Measurements from ENCODE around the gene PRKAA1.

DNA sequence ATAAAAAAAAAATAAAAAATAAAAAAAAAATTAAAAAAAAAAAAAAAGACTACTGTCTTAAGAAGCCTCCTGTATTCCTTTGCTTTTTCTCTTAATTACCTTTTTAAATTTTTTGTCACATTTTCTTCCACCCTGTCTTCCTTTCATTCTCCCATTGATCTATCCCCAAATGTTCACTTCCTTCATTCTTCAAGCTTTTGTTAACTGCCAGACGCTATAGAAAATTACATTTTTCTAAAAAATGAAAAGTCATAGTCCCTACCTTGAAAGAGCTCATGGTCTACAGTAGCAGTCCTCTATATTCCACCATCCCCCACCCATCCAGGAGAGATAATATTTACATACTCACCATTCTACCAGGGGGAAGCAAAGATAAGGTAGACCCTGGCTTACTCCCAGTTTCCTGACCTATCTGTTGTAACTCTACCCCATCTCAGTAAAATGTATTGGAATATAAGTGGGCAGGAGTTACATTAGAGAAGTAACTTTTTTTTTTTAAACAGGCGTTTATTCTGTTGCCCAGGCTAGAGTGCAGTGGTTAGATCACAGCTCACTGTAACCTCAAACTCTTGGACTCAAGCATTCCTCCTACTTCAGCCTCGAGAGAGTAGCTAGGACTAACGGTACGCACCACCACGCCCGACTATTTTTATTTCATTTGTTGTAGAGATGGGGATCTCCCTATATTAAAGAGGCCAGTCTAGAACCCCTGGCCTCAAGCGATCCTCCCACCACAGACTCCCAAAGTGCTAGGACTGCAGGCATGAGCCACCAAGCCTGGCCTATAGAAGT lies 3.8 kb upstream of the PRKAA1 start:
- TF ChIP-seq, protein P1, sequence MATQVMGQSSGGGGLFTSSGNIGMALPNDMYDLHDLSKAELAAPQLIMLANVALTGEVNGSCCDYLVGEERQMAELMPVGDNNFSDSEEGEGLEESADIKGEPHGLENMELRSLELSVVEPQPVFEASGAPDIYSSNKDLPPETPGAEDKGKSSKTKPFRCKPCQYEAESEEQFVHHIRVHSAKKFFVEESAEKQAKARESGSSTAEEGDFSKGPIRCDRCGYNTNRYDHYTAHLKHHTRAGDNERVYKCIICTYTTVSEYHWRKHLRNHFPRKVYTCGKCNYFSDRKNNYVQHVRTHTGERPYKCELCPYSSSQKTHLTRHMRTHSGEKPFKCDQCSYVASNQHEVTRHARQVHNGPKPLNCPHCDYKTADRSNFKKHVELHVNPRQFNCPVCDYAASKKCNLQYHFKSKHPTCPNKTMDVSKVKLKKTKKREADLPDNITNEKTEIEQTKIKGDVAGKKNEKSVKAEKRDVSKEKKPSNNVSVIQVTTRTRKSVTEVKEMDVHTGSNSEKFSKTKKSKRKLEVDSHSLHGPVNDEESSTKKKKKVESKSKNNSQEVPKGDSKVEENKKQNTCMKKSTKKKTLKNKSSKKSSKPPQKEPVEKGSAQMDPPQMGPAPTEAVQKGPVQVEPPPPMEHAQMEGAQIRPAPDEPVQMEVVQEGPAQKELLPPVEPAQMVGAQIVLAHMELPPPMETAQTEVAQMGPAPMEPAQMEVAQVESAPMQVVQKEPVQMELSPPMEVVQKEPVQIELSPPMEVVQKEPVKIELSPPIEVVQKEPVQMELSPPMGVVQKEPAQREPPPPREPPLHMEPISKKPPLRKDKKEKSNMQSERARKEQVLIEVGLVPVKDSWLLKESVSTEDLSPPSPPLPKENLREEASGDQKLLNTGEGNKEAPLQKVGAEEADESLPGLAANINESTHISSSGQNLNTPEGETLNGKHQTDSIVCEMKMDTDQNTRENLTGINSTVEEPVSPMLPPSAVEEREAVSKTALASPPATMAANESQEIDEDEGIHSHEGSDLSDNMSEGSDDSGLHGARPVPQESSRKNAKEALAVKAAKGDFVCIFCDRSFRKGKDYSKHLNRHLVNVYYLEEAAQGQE (IDR thresholded peaks at IDR 0.05; ENCODE audit: low read depth) = no peak
- TF ChIP-seq CREB1 (IDR thresholded peaks at IDR 0.05; ENCODE audit: low read depth) = no peak

Data from Ishikawa (cell line).